ENCODE measurements around the gene SLC4A5. TPM values are rescaled to one million over a fixed set of nuclear protein-coding genes. Genes with fewer than 3 reads are reported as not detected.

The SLC4A5 gene
- total RNA-seq, 5 donors from 2014 or later (not counting 1 experiment from before 2014, with no cell fraction given) = 10.1 to 19.3 (median 14.6) TPM

DNA sequence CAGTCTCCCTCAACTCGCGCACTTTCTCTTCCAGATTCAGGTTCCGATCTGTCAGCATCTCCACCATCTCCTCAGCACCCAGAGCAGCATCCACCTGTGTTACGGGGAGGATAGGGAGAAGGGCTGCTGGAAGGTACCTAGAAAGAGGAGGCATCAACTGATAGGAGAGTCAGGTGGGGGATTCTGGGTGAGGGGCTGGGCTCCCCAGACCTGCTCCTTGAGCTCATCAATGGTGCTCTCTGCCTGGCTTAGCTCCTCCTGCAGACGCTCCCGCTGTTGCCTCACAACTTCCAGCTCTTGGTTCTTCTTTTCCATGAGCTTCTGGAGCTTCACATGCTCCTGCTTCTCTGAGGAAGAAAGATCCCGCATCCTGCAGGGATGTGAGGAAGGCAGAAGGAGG is 26.8 kb upstream of the SLC4A5 start:
- no peak for ATAC-seq (replicated peaks in 1 of 4)
- WGBS (ENCODE audit: insufficient coverage) = 100% methylated on average over 4 of the region's 7 CpGs
- Histone ChIP-seq H3K27ac (ENCODE audit: low read length) (no peak overlapping the region), H3K4me3 (ENCODE audit: control insufficient read depth in 1 of 2, extremely low read depth in 1 of 2, low read length in 1 of 2) (no peak overlapping the region), H3K27me3 (replicated peaks in 1 of 2; ENCODE audit: control insufficient read depth in 2 of 2, extremely low read depth in 1 of 2, insufficient read depth in 2 of 2, low read length in 1 of 2) (no peaks in the 10 kb centered on the region), H3K4me1 (ENCODE audit: control insufficient read depth in 1 of 2, extremely low read depth in 1 of 2, insufficient read depth in 2 of 2, low read length in 2 of 2) (no peaks in the 10 kb centered on the region), H3K36me3 (ENCODE audit: control insufficient read depth in 2 of 2, extremely low read depth in 1 of 2, insufficient read depth in 1 of 2, low read length in 1 of 2) (peaks cover 14 to 87% of the 10 kb centered on the region in 2 donors), H3K9me3 (no peaks in the 10 kb centered on the region)
- H3K4me1 Mint-ChIP-seq = no peaks in the 10 kb centered on the region
- POLR2A ChIA-PET = no interaction called here
- no peak overlapping the region for H3K27ac Mint-ChIP-seq
- H3K4me3 Mint-ChIP-seq = no peak overlapping the region
- no peak for DNase-seq
- peaks cover 69% of the 10 kb centered on the region for H3K36me3 Mint-ChIP-seq
- H3K27me3 Mint-ChIP-seq = no peaks in the 10 kb centered on the region
- CTCF ChIA-PET = interaction anchor here in 1 of 2 donors (0.7 kb wide), 1 partner anchor 8 kb away, joined by 5 read pairs; no protein-coding TSS in a partner anchor
- no peaks in the 10 kb centered on the region for H3K9me3 Mint-ChIP-seq

DNA sequence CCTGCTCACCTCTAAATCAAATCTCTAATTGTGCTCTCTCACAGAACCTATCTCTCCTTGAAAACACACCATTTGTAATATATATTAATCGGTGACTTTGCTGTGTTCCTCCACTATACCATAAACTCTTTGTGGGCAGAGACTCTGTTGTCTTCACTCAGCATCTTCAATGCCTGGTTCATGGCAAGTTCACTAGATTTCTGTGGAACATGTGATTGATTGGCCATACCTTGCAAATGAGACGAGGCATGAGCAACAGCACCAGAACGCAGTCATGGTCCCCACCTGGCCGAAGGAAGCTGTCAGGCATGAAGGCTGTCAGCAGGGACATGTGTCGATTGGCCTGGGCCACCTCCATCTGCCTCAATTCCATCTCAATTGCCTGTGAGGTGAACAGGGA is 25.3 kb upstream of the SLC4A5 start:
- Histone ChIP-seq H3K9me3 (no peaks in the 10 kb centered on the region), H3K27me3 (replicated peaks in 1 of 2; ENCODE audit: control insufficient read depth in 2 of 2, extremely low read depth in 1 of 2, insufficient read depth in 2 of 2, low read length in 1 of 2) (no peaks in the 10 kb centered on the region), H3K27ac (ENCODE audit: low read length) (no peak overlapping the region), H3K4me1 (ENCODE audit: control insufficient read depth in 1 of 2, extremely low read depth in 1 of 2, insufficient read depth in 2 of 2, low read length in 2 of 2) (no peaks in the 10 kb centered on the region), H3K4me3 (ENCODE audit: control insufficient read depth in 1 of 2, extremely low read depth in 1 of 2, low read length in 1 of 2) (no peak overlapping the region), H3K36me3 (ENCODE audit: control insufficient read depth in 2 of 2, extremely low read depth in 1 of 2, insufficient read depth in 1 of 2, low read length in 1 of 2) (peaks cover 14 to 88% of the 10 kb centered on the region in 2 donors)
- H3K9me3 Mint-ChIP-seq = no peaks in the 10 kb centered on the region
- H3K4me1 Mint-ChIP-seq = no peaks in the 10 kb centered on the region
- ATAC-seq (replicated peaks in 1 of 4) = no peak
- peaks cover 80% of the 10 kb centered on the region for H3K36me3 Mint-ChIP-seq
- H3K27me3 Mint-ChIP-seq = no peaks in the 10 kb centered on the region
- H3K4me3 Mint-ChIP-seq = no peak overlapping the region
- no peak for DNase-seq
- H3K27ac Mint-ChIP-seq = no peak overlapping the region
- POLR2A ChIA-PET = no interaction called here
- CTCF ChIA-PET = no interaction called here
- 100% methylated on average over 2 of the region's 5 CpGs for WGBS (ENCODE audit: insufficient coverage)

DNA sequence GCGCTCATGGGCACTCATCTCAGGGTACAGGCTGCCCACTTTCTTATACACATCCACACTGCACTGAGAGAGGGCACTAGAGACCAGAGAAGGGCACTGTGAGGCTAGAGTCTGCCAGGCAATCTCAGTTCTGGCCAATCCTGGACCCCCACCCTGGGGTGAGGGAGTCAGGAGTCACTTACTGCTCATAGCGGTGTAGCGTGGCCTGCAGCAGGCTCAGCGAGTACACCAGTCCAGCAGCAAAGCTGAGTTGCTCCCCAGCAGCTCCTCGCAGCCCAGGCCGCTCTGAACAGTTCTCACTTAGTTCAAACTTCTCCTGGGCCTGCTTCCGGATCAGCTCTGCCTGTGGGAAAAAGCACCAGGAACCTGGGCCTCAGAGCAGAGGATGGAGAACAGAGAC is 24.6 kb upstream of the SLC4A5 start:
- WGBS (ENCODE audit: insufficient coverage) = 98% methylated on average over 6 of the region's 7 CpGs
- ATAC-seq (replicated peaks in 1 of 4) (no peak), DNase-seq (no peak)
- no peaks in the 10 kb centered on the region for H3K27me3 ChIP-seq (replicated peaks in 1 of 2; ENCODE audit: control insufficient read depth in 2 of 2, extremely low read depth in 1 of 2, insufficient read depth in 2 of 2, low read length in 1 of 2)
- no peaks in the 10 kb centered on the region for H3K4me1 Mint-ChIP-seq
- no peaks in the 10 kb centered on the region for H3K9me3 Mint-ChIP-seq
- no peaks in the 10 kb centered on the region for H3K27me3 Mint-ChIP-seq
- H3K36me3 Mint-ChIP-seq = peaks cover 87% of the 10 kb centered on the region
- ChIA-PET POLR2A (no interaction called here), CTCF (interaction anchor here in 1 of 2 donors (0.6 to 1.2 kb wide), 2 partner anchors 32 to 194 kb away, joined by 3 read pairs; no protein-coding TSS in a partner anchor)
- no peak overlapping the region for H3K27ac Mint-ChIP-seq
- peaks cover 18 to 93% of the 10 kb centered on the region in 2 donors for H3K36me3 ChIP-seq (ENCODE audit: control insufficient read depth in 2 of 2, extremely low read depth in 1 of 2, insufficient read depth in 1 of 2, low read length in 1 of 2)
- H3K4me1 ChIP-seq (ENCODE audit: control insufficient read depth in 1 of 2, extremely low read depth in 1 of 2, insufficient read depth in 2 of 2, low read length in 2 of 2) = no peaks in the 10 kb centered on the region
- no peaks in the 10 kb centered on the region for H3K9me3 ChIP-seq
- no peak overlapping the region for H3K4me3 ChIP-seq (ENCODE audit: control insufficient read depth in 1 of 2, extremely low read depth in 1 of 2, low read length in 1 of 2)
- no peak overlapping the region for H3K4me3 Mint-ChIP-seq
- H3K27ac ChIP-seq (ENCODE audit: low read length) = no peak overlapping the region

DNA sequence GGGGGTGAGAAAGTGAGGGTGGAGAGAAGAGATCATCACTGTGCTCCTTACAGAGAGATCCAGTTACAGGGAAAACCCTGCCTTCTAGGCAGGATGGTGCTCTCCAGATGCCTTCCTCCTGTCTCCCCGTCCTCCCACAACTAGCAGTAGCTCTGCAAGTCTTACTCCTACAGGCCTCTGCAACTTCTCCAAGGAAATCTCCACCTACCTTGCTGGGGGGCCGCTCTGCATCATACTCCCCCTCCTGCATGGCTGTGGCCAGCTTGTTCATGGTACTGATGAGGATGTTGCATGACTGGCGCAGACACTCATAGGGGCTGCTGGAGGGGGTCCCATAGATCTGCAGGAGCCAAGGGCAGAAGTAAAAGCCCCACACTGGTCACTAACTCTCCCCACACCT is 22.8 kb upstream of the SLC4A5 start:
- no peak overlapping the region for H3K4me3 ChIP-seq (ENCODE audit: control insufficient read depth in 1 of 2, extremely low read depth in 1 of 2, low read length in 1 of 2)
- H3K9me3 ChIP-seq = no peaks in the 10 kb centered on the region
- Mint-ChIP-seq H3K9me3 (no peaks in the 10 kb centered on the region), H3K27ac (no peak overlapping the region), H3K4me3 (no peak overlapping the region), H3K4me1 (no peaks in the 10 kb centered on the region), H3K27me3 (no peaks in the 10 kb centered on the region), H3K36me3 (peaks cover 88% of the 10 kb centered on the region)
- POLR2A ChIA-PET = no interaction called here
- H3K36me3 ChIP-seq (ENCODE audit: control insufficient read depth in 2 of 2, extremely low read depth in 1 of 2, insufficient read depth in 1 of 2, low read length in 1 of 2) = peaks cover 24 to 97% of the 10 kb centered on the region in 2 donors
- H3K27me3 ChIP-seq (replicated peaks in 1 of 2; ENCODE audit: control insufficient read depth in 2 of 2, extremely low read depth in 1 of 2, insufficient read depth in 2 of 2, low read length in 1 of 2) = no peaks in the 10 kb centered on the region
- DNase-seq (no peak), ATAC-seq (replicated peaks in 1 of 4) (no peak)
- WGBS (ENCODE audit: insufficient coverage) = no CpG with 5 or more reads among the region's 3 CpGs
- H3K27ac ChIP-seq (ENCODE audit: low read length) = no peak overlapping the region
- no peaks in the 10 kb centered on the region for H3K4me1 ChIP-seq (ENCODE audit: control insufficient read depth in 1 of 2, extremely low read depth in 1 of 2, insufficient read depth in 2 of 2, low read length in 2 of 2)
- CTCF ChIA-PET = no interaction called here

DNA sequence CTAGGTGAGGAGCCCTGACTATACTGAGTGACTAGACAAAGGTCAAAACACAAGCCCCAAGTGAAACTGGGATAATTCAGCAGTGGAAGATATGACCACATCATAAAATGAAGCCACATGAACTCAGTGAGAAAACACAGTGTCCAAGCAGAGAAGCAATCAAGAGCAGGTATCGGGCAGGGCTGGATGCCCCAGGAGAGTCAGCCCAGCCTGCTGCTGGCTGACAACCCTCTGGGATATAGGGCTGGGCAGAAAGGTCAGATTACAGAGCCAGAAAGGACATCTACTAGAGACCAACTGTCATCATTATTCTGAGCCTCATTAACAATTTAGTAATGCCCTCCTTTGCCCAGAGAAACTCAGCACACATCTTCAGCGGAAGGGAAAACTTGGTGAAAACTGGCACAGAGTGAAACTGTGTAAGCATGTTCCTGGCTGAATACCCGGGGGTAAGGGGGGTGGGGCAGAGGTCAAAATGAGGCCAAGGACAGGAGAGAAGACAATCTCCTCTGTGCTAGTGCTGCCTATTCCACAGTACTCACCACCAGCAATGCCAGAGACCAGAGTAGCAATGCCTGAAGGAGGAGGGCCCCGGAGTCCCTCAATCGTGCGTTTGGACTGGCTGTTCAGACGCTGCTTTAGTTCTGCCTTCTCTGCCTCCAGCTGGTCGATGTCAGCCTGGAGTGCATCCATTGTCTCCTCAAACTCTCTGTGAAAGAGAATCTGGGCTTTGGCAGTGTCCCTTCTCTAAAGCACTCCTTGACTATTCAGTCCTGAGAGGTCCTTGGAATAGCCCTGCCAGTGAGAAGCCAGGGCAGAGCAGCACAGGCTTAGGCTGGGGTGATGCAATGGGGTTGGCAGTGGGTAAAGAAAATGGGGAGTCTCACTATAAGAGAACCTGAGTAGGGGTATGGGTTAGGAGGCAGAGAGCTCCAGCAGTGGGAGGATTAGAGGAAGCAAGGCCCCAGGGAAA is 21.6 kb upstream of the SLC4A5 start:
- Histone ChIP-seq H3K9me3 (no peaks in the 10 kb centered on the region), H3K36me3 (ENCODE audit: control insufficient read depth in 2 of 2, extremely low read depth in 1 of 2, insufficient read depth in 1 of 2, low read length in 1 of 2) (peaks cover 23 to 98% of the 10 kb centered on the region in 2 donors), H3K27me3 (replicated peaks in 1 of 2; ENCODE audit: control insufficient read depth in 2 of 2, extremely low read depth in 1 of 2, insufficient read depth in 2 of 2, low read length in 1 of 2) (no peaks in the 10 kb centered on the region), H3K27ac (ENCODE audit: low read length) (no peak overlapping the region), H3K4me3 (ENCODE audit: control insufficient read depth in 1 of 2, extremely low read depth in 1 of 2, low read length in 1 of 2) (no peak overlapping the region), H3K4me1 (ENCODE audit: control insufficient read depth in 1 of 2, extremely low read depth in 1 of 2, insufficient read depth in 2 of 2, low read length in 2 of 2) (no peaks in the 10 kb centered on the region)
- Mint-ChIP-seq H3K9me3 (no peaks in the 10 kb centered on the region), H3K4me1 (no peaks in the 10 kb centered on the region), H3K36me3 (peaks cover 87% of the 10 kb centered on the region), H3K27ac (no peak overlapping the region), H3K4me3 (no peak overlapping the region), H3K27me3 (no peaks in the 10 kb centered on the region)
- CTCF ChIA-PET = no interaction called here
- ATAC-seq (replicated peaks in 1 of 4) (no peak), DNase-seq (no peak)
- POLR2A ChIA-PET = no interaction called here
- WGBS (ENCODE audit: insufficient coverage) = 94% methylated on average over 5 of the region's 8 CpGs

DNA sequence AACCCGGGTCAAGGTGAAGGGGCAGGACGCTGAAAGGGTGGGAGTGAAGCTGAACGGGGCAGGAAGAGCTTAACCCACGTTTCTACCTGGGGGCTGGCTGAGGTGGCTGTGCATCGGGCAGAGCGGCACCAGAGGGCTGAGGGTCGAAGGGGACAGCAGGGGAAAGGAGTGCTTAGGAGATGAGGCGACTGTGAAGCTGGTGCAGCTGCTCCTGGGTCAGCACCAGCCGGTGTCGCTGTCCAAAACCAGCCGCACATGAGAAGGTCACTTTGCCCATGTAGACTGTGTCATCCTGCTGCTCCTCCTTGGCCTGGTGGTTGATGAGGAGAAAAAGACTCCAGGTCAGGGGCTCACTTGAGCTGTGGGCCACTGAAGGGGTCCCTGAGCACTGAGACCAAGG is 18.1 kb upstream of the SLC4A5 start:
- no peaks in the 10 kb centered on the region for H3K9me3 ChIP-seq
- no peak for ATAC-seq (replicated peaks in 1 of 4)
- 96% methylated on average over 11 of the region's 11 CpGs for WGBS (ENCODE audit: insufficient coverage)
- DNase-seq = no peak
- H3K27ac Mint-ChIP-seq = no peak overlapping the region
- H3K9me3 Mint-ChIP-seq = no peaks in the 10 kb centered on the region
- H3K27me3 ChIP-seq (replicated peaks in 1 of 2; ENCODE audit: control insufficient read depth in 2 of 2, extremely low read depth in 1 of 2, insufficient read depth in 2 of 2, low read length in 1 of 2) = no peaks in the 10 kb centered on the region
- H3K27ac ChIP-seq (ENCODE audit: low read length) = no peak overlapping the region
- no peak overlapping the region for H3K4me3 Mint-ChIP-seq
- no peaks in the 10 kb centered on the region for H3K4me1 Mint-ChIP-seq
- no peak overlapping the region for H3K4me3 ChIP-seq (ENCODE audit: control insufficient read depth in 1 of 2, extremely low read depth in 1 of 2, low read length in 1 of 2)
- no peaks in the 10 kb centered on the region for H3K27me3 Mint-ChIP-seq
- POLR2A ChIA-PET = no interaction called here
- H3K36me3 Mint-ChIP-seq = peaks cover 83% of the 10 kb centered on the region
- peaks cover 23 to 81% of the 10 kb centered on the region in 2 donors for H3K36me3 ChIP-seq (ENCODE audit: control insufficient read depth in 2 of 2, extremely low read depth in 1 of 2, insufficient read depth in 1 of 2, low read length in 1 of 2)
- no peaks in the 10 kb centered on the region for H3K4me1 ChIP-seq (ENCODE audit: control insufficient read depth in 1 of 2, extremely low read depth in 1 of 2, insufficient read depth in 2 of 2, low read length in 2 of 2)
- CTCF ChIA-PET = interaction anchor here (0.7 to 0.9 kb wide), 2 partner anchors 9 to 30 kb away, joined by 3 to 5 read pairs; no protein-coding TSS in a partner anchor

All from T-cell (primary cell).